Measurements from ENCODE around the gene PAPSS1.

DNA sequence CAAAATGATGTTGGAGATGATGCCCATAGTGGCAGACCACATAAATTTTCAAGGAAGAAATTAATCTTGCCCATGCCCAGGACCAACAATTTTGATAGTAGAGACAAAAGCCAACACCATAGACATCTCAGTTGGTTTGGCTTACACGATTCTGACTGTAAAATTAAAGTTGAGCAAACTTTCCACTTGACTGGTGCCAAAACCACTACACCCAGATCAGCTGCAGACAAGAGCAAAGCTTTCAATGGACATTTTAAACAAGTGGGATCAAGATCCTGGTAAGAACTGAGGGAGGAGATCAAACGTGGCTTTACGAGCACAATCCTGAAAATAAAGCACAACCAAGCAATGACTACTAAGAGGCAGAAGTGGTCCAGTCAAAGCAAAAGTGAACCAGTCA lies 90.7 kb downstream of the PAPSS1 start:
- TF ChIP-seq, protein P1, sequence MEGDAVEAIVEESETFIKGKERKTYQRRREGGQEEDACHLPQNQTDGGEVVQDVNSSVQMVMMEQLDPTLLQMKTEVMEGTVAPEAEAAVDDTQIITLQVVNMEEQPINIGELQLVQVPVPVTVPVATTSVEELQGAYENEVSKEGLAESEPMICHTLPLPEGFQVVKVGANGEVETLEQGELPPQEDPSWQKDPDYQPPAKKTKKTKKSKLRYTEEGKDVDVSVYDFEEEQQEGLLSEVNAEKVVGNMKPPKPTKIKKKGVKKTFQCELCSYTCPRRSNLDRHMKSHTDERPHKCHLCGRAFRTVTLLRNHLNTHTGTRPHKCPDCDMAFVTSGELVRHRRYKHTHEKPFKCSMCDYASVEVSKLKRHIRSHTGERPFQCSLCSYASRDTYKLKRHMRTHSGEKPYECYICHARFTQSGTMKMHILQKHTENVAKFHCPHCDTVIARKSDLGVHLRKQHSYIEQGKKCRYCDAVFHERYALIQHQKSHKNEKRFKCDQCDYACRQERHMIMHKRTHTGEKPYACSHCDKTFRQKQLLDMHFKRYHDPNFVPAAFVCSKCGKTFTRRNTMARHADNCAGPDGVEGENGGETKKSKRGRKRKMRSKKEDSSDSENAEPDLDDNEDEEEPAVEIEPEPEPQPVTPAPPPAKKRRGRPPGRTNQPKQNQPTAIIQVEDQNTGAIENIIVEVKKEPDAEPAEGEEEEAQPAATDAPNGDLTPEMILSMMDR (conservative IDR thresholded peaks at IDR 0.05 in 1 of 2, IDR thresholded peaks at IDR 0.05 in 1 of 2; ENCODE audit: extremely low read depth in 1 of 2, insufficient read depth in 1 of 2, low read depth in 1 of 2, low read length in 2 of 2) = no peak
- no peak for TF ChIP-seq EZH2 (IDR thresholded peaks at IDR 0.05; ENCODE audit: borderline replicate concordance, low read length)
